ENCODE data around the gene GRIK4.
"Not testable (repeated sequence)": the region's sequence is repeated elsewhere in the genome, so short reads cannot be mapped to it uniquely, and the experiment has no call there.

Gene GRIK4
- total RNA-seq: 0 to 0.49 (median 0.07) reads per million in 18 experiments

GRCh38 chr11:120511116-120511819, at the start of gene GRIK4:
Gene GRIK4, plus strand, starts transcription at chr11:120511748. Its CDS starts 148,571 bp downstream, at chr11:120660319.
- DNase-seq: peak; percentile 69

DNA sequence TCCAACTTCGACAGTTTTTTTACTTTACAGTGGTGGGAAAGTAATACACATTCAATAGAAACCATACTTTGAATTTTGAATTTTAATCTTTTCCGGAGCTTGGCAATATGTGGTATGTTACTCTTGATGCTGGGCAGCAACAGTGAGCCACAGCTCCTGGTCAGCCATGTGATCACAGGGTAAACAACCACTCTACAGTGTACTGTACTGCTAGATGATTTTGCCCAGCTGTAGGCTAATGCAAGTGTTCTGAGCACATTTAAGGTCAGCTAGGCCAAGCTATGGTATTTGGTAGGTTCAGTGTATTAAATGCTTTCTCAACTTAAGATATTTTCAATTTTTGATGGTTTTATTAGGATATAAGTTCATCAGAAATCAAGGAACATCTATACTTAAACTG, 48.7 kb upstream of the GRIK4 start:
- no peak for DNase-seq

DNA sequence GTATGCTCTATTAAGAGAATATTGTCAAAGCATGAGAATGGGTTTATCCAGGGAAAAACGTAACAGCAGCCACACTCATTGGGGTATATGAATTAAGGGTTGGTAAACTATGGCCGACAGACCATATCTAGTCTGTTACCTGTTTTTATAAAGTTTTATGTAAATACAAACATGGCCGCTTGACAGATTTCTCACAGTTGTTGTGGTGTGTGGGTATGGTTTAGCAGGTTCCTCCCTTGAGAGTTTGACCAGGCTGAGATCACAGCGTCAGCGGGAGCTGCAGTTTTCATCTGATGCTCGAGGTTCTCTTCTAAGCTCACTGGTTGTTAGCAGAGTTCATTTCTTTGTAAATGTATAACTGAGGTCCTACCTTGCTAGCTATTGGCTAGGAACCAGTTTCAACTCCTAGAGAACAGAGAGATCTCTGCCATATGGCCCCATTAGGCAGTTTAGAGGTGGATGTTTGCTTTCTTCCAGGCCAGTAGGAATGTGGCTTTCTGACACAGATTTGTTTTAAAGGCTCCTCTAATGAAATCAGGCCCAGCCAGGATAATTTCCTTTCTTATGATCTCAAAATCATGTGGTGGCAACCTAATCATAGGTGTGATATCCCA, 45.5 kb upstream of the GRIK4 start:
- DNase-seq: no peak

DNA sequence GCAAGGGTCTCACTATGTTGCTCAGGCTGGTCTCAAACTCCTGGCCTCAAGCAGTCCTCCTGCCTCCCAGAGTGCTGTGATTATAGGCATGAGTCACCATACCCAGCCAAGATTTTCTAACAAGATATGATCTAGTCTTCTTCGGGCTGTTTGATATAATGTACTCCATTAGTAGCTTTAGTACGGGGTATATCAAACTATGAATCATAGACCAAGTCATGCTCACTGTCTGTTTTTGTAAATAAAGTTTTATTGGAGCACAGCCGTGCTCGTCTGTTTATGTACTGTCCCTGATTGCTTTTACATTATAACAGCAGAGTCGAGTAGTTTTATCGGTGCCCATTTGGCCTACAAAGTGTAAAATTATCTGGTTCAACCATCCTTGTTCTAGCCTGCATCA, 43.9 kb upstream of the GRIK4 start:
- DNase-seq: no peak

DNA sequence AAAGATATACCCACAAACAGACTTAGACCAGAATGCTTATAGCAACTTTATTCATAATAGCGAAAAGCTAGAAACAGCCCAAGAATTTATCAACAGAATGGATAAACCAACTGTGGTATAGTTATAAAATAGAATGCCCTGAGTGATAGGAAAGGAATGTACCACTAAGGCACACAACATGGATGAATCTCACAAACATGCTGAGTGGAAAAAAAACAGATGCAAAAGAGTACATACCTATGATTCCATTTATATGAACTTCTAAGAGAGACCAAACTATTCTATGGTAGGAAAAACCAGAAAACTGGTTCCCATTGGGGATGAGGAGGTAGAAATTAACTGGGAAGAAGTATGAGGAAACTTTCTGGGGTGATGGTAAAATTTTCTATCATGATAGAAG, 40.4 kb upstream of the GRIK4 start:
- no peak for DNase-seq

- no peak for DNase-seq
Observed at GRCh38 chr11:120471994-120472393, 39.6 kb upstream of the GRIK4 start.

GRCh38 chr11:120473503-120473902, 38.0 kb upstream of the GRIK4 start:
- DNase-seq: no peak

DNA sequence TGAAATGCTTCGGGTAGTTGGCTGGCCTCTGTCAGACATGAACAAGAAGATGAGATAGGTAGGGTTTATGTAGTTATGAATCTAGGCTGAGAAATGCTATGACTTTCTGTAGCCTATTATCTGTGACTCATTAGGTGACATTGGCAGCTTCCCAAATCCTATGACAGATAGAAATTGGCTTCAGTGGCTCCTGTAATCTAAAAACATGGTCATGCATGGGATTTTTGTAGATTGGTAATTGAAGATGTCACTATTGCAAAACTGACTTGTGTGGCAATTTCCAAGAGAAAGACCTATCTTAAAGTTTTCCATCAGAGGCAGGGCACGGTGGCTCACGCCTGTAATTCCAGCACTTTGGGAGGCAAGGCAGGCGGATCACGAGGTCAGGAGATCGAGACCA, 29.4 kb upstream of the GRIK4 start:
- no peak for DNase-seq

- no peak for DNase-seq
Observed at GRCh38 chr11:120484722-120485121, 26.8 kb upstream of the GRIK4 start.

- DNase-seq: no peak
Observed at GRCh38 chr11:120486138-120486537, 25.4 kb upstream of the GRIK4 start.

DNA sequence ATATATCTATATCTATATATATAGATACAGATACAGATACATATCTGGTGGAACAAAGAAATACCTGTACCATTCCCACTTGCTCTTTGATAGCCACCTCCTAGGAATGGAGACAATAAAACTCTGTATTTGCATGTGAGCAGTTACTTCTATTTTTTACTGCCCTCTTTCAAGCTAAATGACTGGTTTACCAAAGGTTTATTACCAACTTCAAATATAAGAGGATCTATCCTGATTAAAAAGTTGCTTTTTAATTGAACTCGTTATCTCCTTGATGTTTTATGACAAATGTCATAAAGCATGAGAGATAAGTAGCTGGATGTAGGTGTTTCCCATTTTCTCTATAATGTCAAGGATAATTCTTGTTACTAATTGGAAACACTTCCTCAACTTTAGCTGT, 21.7 kb upstream of the GRIK4 start:
- no peak for DNase-seq

DNA sequence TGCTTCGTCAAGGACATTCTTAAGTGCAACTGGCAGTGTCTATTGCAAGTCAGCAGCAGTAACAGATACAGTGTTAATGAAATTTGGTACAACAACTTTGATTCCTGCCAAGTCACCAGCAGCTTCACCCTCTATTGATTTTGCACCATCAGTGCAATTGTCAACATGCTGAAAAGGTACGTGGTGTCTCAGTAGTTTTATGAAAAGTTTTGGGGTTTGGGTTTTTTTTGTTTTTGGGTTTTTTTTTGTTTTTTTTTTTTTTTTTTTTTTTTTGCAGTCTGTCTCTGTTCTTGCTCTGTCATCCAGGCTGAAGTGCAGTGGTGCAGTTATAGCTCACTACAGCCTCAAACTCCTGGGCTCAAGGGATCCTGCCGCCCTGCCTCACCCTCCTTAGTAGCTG, 19.1 kb upstream of the GRIK4 start:
- DNase-seq: no peak

DNA sequence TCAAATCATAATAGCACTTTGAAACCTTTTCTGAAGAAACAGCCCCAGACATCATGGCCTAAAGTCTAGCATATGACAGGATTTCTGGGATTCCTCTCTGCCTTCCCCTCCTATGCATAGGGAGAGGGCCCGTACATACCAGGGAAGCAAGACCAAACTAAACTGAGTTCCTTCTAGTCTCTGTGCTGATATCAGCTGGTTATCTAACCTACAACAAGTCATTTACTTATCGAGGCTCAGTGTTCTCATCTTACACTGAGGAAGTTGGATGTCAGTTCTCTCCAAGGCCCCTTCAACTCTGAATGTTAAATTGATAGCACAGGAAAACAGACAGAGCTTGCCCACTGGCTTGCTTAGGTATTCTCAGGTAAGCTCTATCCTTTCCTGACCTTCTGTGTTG, 17.0 kb upstream of the GRIK4 start:
- no peak for DNase-seq

GRCh38 chr11:120499088-120499487, 12.5 kb upstream of the GRIK4 start:
- DNase-seq: no peak

DNA sequence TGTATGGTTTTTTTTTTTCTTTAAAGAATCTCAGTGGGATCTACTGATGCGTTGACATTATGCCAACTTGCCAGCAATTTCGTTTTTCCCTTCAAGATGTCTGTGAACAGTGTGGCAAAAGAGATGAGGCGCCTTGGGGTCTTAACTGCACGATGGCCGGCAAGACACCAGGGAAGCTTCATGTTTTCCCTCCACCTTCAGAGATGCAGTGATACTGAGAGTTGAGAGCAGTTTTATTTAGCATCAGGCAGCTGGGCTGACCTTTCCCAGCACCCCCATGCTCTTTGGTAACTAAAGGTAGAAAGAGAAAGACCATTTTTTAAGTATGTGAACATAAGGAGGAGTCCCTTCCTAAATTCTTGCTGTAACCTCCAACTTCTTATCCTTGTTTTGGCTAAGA, 11.7 kb upstream of the GRIK4 start:
- no peak for DNase-seq

DNA sequence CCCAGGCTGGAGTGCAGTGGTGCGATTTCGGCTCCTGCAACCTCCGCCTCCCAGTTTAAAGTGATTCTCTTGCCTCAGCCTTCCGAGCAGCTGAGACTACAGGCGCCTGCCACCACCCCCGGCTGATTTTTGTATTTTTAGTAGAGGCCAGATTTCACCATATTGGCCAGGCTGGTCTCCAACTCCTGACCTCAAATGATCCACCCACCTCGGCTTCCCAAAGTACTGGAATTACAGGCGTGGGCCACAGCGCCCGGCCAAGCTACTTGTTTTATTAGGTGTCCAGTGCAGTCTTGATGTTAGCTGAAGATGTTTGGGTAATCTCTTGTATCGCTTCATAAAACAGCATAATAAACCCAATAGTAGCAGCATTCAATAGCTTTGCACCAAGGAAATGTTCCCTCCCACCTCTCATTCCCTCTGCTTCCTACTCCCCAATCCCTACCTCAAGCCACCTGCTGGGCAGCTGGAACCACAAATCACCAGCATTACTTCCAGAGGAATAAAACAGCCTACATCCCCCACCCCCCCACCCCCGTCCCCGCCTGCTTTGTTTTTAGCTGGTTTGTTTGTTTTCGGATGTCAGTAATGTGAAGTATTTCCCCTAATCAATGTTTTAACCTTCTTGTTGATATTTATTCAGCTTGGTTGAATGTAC, 11.0 kb upstream of the GRIK4 start:
- DNase-seq: no peak

DNA sequence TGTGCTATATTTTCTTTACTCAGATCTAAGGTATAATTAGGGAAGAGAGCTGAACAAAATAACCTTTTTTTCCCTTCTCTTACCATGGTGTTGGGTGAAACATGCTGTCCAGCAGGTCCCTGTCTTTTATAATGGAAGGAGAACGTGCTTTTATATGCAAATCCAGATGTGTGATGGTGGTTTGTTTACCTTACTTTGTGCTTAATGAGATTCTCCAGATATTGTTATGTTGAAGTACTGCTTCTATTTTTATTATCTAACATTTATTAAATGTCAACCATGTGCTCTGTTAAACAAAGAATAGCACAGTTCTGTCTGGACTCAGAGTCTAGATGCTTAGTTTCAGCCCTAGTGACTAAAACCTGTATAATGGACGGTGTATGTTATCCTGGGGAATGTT, 10.1 kb upstream of the GRIK4 start:
- no peak for DNase-seq

DNA sequence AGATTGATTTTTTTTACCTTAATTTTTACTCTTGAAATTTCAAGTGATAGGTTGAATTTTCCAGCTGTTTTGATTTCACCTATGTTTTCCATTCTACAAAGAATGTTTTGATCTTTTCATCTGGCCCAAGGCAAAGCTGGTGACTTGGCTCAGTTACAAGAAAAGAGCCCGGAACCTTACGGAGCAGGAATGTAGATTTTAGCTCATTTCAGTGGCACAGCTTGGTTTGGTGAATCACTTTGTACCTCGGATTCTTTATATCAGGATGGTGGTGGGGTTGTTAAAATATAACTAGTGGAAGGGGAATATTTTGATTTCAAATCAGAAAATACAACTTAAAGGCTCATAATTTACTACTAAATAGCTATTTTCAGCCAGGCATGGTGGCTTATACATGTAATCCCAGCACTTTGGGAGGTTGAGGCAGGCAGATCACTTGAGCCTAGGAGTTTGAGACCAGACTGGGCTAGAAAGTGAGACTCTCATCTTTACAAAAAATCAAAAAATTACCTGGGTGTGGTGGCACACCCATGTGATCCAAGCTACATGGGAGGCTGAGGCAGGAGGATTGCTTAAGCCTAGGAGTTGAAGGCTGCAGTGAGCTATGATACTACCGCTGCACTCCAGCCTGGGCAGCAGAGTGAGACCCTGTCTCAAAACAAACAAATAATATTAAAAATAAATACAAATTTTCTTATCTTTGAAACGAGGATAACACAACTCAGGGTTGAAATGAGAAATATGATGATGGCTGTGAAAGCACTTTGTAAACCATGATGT, 9.4 kb upstream of the GRIK4 start:
- no peak for DNase-seq

GRCh38 chr11:120503529-120503928, 8.0 kb upstream of the GRIK4 start:
- not testable (repeated sequence) for DNase-seq

- no peak for DNase-seq
Observed at GRCh38 chr11:120505801-120506425, 5.6 kb upstream of the GRIK4 start.

GRCh38 chr11:120509346-120510053, 2.0 kb upstream of the GRIK4 start:
- no peak for DNase-seq
